Stimulated activated CD8-positive, alpha-beta memory T cell treated with anti-CD3 and anti-CD28 coated beads, Interleukin-7, amount 100 ng/mL, for 1 hour (primary cell): ENCODE measurements around the gene CFAP126.
"Not testable (repeated sequence)": the region's sequence is repeated elsewhere in the genome, so short reads cannot be mapped to it uniquely, and the experiment has no call there.

Source experiments
- DNase-seq, 2 donors: peaks; one replicate each; pipeline ENCODE4 v3.0.0-alpha.2; 2020; ENCODE audit warnings: low read depth in 2 of 2

The CFAP126 gene

DNA sequence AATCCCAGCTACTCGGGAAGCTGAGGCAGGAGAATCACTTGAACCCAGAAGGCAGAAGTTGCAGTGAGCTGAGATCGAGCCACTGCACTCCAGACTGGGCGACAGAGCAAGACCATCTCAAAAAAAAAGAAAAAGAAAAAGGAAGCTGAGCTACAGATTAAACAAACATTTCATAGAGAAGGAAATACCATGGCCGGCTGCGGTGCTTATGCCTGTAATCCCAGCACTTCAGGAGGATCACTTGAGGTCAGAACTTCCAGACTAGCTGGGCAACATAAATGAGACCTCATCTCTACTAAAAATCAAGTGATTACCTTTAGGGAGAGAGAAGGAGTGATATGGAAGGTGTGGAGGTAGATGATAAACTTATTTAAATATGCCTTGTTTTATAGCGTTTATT is 14.0 kb upstream of the CFAP126 start:
- DNase-seq, result no peak

DNA sequence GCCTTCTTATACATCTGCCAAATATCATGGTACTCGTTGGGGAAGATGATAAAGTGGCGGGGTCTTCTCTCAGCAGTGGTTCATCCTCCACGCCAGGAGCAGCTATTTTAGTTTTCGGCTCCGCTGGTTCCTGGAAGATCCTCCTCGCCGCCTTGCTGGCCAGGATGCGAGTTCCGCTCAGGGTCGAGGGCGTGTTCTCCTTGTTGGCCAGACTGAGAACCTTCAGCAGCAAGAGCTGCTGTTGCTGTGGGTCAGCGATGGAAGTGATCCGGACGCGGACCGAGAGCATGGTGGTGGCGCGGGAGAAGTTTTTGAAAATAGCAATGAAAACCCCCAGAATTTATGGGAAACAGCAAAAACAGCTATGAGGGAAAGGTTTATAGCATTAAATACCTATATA is 11.4 kb upstream of the CFAP126 start:
- DNase-seq, result no peak

DNA sequence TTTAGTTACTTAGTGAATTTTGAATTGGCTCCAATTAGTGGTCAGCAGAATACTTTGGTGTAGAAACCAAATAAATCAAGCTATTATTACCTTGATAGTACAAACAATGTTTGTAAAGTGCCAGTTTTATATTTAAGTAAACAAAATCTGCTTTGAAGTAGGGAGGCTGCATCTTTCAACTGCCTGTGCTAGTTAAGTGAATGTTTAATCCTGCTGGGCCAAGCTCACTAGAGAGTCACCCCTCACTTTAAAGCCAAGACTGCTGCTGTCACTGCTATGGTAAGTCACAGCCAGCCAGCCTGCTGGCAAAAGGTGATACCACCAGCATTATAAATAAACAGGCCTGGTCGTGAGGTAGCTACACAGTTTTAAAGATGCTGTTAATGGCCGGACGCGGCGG is 10.3 kb upstream of the CFAP126 start:
- DNase-seq, result no peak

DNA sequence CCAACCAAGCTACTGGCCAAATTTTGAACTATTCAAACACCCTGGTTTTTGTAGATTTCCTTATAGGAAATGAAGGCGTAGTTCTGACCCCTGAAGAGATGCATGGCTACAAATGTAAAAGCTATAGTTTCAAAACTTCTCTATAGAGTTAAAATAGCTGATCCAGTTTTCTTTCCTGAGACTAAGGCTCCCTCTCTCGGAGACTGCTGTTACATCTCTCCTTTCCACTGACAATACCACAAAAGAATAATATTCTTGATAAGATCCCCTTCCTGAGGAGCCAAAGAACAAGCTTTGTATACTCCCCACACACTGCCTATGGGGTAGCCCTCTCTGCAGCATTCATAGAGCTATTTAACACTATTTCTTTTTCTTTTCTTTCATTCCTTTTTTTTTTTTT is 6.7 kb upstream of the CFAP126 start:
- no peak for DNase-seq

DNA sequence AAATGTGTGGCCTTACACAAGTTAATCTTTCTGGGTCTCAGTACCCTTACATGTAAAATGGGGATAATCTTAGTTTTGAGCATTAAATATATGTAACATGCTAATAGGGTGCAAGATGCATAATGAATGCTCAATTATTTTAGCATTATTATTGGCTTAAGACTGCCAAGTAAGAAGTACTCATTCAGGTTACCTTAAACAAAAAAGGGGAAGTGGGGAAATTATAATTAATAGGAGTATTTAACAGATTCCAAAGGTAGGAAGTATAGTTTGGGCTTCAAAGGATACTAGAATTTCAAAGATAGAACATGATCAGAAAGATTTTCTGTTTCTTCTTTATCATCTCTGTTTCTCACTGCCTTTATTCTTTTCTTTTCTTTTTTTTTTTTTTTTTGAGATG is 5.8 kb upstream of the CFAP126 start:
- no peak for DNase-seq

DNA sequence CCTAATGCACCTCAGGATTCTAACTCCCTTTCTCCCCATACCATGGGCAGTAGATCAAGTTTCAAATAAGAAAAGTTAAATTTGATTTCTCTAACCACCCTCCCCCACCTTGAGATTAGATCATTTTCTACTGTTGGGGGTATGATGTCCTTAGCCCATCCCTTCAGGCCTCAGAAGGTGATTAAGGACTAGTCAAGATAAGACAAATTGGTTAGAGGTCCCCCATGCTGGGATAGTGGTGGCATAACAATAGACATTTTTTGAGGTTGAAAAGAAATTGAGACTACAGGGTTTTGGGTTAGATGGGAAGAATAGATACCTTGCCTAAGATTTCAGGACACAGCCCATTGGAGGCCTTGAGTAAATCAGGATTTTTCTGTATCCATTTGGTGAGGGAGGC is 2.5 kb downstream of the CFAP126 start:
- no peak for DNase-seq

DNA sequence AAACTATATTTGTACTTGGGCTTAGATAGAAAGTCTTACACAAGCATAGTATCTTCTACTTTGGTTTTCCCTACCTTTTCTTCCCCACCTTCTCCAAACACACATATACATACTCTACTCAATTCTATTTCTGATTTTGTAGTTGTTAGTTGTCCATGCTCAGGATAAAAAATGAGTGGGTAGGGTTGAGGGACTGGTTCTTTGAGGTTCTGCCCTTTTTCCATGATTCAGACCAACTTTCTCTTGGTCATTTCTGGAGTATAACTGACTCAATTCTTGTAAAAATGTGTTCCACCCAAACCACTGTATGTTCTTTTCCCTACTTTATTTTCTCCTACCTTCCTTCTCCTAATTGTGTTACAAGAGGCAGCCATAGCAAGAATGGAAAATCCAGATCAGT is 3.3 kb downstream of the CFAP126 start:
- no peak for DNase-seq

DNA sequence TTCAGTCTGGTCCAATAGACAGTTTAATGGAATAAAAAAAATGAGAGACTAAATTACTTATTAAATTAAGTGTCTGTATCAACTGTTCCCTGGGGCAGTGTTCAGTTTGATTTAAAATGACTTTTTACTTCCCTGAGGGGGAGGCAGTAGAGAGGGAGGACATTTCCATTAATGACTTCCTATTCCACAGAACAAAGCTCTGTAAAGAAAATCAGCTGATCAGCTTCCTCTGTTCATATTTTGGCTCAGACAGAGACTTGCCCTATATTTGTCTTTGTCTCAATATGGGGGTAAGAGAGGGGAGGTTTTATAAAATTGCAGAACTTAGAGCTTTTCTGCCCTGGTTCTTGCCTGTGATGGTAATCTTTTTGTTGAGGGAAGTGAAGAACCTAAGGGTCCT is 8.4 kb downstream of the CFAP126 start:
- DNase-seq, result no peak

DNA sequence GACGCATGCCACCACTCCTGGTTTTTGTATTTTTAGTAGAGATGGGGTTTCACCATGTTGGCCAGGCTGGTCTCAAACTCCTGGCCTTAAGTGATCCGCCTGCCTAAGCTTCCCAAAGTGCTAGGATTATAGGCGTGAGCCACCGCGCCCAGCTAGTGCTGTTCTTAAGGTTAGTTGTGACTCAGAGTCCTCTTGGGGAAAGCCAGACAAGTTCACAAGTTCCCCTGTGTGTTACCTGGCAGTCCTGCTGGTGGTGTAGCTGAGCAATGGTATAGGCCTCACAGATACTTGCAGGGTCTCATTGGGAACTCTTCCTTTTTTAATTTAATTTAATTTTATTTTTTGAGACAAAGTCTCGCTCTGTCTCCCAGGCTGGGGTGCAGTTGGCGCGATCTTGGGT is 10.6 kb downstream of the CFAP126 start:
- no peak for DNase-seq

DNA sequence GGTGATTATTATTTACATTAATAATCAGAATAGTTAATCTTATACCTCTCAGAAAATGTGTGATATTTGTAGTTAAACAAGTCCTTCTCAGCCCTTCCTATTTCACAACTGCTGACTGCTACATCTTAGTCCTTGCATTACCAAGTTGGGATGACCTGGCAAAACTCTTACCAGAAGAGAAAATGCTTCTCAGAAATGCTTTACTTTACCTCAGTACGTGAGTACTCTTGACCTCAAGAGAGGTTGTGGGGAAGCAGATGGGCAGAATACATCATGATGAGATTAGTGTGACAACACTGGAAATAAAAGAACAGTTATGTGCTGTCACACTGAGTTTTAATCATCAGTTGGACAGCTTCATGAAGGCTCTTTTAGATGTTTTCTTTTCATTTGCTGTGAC is 16.2 kb downstream of the CFAP126 start:
- DNase-seq, result no peak

DNA sequence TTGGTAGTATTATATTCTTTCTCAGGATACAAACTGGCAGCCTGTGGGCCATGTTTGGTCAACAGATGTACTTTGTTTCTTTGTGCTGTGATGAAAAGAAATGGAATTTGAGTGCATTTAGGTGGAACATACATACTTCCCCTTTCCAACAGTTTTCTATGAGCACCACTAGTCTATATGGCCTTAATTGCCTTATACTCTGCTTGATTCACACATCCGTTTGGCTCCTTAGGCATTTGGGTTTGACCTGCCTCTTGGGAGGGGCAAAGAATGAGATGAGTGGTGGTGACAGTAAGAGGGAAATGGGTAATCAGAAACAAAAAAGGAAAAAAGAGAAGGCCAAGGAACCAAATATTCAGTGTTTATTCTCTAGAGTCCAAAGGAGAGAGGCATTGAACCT is 17.0 kb downstream of the CFAP126 start:
- no peak for DNase-seq

DNA sequence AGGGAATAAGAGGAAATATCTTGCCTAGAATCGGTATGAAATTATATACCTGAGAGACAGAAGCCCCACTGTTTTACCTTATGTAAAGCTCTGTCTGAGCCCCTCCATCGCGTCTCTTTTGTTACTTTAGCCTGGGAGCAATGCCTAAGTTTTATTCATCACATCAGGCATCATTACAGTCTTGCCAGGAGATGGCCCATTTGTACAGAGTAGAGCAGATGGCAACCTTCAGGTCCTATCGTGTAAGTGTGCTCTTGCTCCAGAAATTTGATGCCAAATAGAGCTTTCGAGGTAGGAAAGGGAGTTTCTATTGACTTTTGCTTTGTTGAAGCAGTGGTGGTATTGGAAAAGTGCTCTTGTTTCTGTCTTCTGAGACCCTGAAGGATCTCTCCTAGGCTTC is 24.9 kb downstream of the CFAP126 start:
- no peak for DNase-seq

DNA sequence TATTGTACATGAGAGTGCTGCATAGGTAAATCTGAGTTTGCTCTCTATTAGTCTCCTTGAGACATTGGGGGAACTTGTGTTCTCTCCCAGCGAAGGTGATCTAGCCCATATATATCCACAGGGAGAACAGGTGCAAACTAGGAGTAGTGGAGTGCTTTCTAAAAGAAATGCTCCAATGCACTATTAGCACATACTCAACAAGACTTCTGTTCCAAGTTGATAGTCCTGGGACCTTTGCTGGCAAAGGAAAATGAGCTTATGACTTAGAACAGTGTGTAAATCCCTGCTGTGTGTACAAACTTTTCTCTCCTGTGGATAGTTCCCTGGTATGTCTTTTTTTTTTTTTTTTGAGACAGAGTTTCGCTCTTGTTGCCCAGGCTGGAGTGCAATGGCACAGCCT is 25.5 kb downstream of the CFAP126 start:
- DNase-seq, result no peak

DNA sequence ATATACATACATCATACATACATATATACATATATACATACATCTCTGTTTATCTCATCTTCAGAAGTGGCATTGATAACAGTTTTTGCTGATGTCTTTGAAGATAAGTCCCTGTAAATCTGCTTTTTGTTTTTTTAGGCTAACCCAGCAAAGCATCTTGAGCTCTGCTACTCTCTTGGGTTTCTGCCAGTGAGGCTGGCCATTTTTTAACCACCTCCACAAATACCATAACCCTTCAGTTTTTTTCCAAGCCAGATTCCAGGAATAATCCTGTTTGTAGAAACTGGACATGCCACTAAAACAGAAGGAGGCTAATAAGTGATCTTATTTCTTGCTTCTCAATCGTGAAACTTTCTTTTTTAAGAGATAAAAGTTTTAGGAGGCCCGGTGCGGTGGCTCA is 31.9 kb downstream of the CFAP126 start:
- DNase-seq, result no peak

DNA sequence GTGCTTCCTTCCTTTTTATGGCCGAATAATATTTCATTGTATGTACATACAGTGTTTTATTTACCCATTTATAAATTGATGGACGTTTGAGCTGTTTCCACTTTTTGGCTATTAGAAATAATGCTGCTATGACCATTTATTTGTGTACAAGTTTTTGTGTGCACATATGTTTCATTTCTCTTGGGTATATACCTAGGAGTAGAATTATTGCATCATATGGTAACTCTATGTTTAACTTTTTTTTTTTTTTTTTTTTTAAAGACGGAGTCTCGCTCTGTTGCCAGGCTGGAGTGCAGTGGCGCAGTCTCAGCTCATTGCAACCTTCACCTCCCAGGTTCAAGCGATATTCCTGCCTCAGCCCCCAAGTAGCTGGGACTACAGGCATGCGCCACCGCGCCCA is 34.5 kb downstream of the CFAP126 start:
- DNase-seq, result no peak

DNA sequence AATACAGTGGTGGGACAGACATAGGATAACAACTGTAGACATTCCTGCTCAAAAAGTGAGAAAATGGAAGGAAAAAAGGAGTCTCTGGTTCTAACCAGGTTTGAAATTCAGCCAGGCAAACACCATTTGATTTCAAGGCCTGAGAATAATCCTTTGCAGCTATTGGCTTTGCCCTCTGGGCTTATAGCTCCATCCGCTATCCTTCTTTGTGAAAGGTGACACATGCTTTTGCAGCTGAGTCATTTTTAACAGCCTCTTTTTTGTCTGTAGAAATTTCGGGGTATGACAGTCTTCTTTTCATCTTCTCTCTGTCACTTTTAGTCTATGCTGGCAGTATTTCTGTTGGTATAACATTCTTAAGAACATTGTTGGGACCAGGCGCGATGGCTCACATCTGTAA is 37.3 kb downstream of the CFAP126 start:
- no peak for DNase-seq

DNA sequence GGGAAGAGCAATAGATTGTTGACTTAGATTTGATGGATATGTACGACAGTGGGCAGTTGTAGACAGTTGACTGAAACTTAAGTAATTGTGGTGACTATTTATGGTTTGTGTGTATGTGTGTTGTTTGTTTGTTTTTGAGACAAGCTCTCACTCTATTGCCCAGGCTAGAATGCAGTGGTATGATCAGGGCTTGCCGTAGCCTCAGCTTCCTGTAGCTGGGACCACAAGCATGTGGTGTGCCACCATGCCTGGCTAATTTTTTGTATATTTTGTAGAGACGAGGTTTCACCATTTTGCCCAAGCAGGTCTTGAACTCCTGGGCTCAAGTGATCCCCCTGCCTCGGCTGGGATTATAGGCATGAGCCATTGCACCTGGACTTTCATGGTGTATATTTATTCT is 43.7 kb downstream of the CFAP126 start:
- no peak for DNase-seq

DNA sequence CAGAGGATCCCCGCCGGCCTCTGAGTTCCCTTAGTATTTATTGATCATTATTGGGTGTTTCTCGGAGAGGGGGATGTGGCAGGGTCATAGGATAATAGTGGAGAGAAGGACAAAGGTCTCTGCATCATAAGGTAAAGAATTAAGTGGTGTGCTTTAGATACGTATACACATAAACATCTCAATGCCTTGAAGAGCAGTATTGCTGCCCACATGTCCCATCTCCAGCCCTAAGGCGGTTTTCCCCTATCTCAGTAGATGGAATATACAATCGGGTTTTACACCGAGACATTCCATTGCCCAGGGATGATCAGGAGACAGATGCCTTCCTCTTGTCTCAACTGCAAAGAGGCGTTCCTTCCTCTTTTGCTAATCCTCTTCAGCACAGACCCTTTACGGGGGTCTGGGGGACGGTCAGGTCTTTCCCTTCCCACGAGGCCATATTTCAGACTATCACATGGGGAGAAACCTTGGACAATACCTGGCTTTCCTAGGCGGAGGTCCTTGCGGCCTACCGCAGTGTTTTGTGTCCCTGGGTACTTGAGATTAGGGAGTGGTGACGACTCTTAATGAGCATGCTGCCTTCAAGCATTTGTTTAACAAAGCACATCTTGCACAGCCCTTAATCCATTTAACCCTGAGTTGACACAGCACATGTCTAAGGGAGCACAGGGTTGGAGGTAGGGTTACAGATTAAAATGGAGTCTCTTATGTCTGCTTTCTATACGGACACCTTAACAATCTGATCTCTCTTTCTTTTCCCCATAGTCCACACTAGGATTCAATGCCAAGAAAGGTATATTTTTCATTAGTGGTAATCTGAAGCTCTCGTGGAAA is 51.6 kb downstream of the CFAP126 start:
- DNase-seq, result not testable (repeated sequence)
